Activated naive CD8-positive, alpha-beta T cell treated with anti-CD3 and anti-CD28 coated beads for 36 hours (primary cell): ENCODE data around the gene ALDH4A1. TPM values are rescaled to one million over a fixed set of nuclear protein-coding genes. Genes with fewer than 3 reads are reported as not detected.

Source experiments
- DNase-seq: peaks from one replicate; pipeline ENCODE4 v3.0.0; 2021
- H3K27ac Mint-ChIP-seq: one replicate; pipeline ENCODE4 v1.8.0; 2022; ENCODE audit warnings: mild to moderate bottlenecking, moderate library complexity, mixed read lengths
- H3K27me3 Mint-ChIP-seq: one replicate; pipeline ENCODE4 v1.8.0; 2022; ENCODE audit warnings: mild to moderate bottlenecking, mixed read lengths
- H3K36me3 Mint-ChIP-seq: one replicate; pipeline ENCODE4 v1.8.0; 2021; ENCODE audit warnings: mild to moderate bottlenecking, mixed read lengths
- H3K4me1 Mint-ChIP-seq: one replicate; pipeline ENCODE4 v1.8.0; 2021; ENCODE audit warnings: mixed read lengths
- H3K4me3 Mint-ChIP-seq: one replicate; pipeline ENCODE4 v1.8.0; 2022; ENCODE audit warnings: mild to moderate bottlenecking, moderate library complexity, mixed read lengths
- H3K9me3 Mint-ChIP-seq: one replicate; pipeline ENCODE4 v1.8.0; 2022; ENCODE audit warnings: mixed read lengths
- total RNA-seq, 2 experiments: library from RNA; stranded (reverse); gene quantifications; one replicate each; pipeline ENCODE4 v1.2.3, GENCODE V29; 2021

The ALDH4A1 gene
- total RNA-seq, 2 experiments from 2014 or later, result 3.9 to 4.7 TPM

GRCh38 chr1:18919956-18920355 is 17.6 kb upstream of the ALDH4A1 start:
- Mint-ChIP-seq H3K4me3 (no peak overlapping the region), H3K27ac (no peak overlapping the region), H3K9me3 (no peaks in the 10 kb centered on the region), H3K27me3 (no peaks in the 10 kb centered on the region), H3K36me3 (peaks cover 3% of the 10 kb centered on the region), H3K4me1 (peaks cover 18% of the 10 kb centered on the region)
- DNase-seq, result no peak

- DNase-seq, result no peak
- Mint-ChIP-seq H3K27ac (no peak overlapping the region), H3K9me3 (no peaks in the 10 kb centered on the region), H3K36me3 (peaks cover 3% of the 10 kb centered on the region), H3K4me1 (peaks cover 13% of the 10 kb centered on the region), H3K4me3 (no peak overlapping the region), H3K27me3 (no peaks in the 10 kb centered on the region)
Observed at GRCh38 chr1:18919197-18919905, 17.0 kb upstream of the ALDH4A1 start.

- no peak overlapping the region for H3K27ac Mint-ChIP-seq
- peaks cover 3% of the 10 kb centered on the region for H3K36me3 Mint-ChIP-seq
- no peaks in the 10 kb centered on the region for H3K9me3 Mint-ChIP-seq
- no peak overlapping the region for H3K4me3 Mint-ChIP-seq
- H3K4me1 Mint-ChIP-seq, result peaks cover 4% of the 10 kb centered on the region
- H3K27me3 Mint-ChIP-seq, result no peaks in the 10 kb centered on the region
- DNase-seq, result no peak
Observed at GRCh38 chr1:18918417-18918816, 16.1 kb upstream of the ALDH4A1 start.

- Mint-ChIP-seq H3K9me3 (no peaks in the 10 kb centered on the region), H3K27me3 (no peaks in the 10 kb centered on the region), H3K4me1 (peaks cover 3% of the 10 kb centered on the region), H3K36me3 (peaks cover 3% of the 10 kb centered on the region), H3K4me3 (no peak overlapping the region), H3K27ac (no peak overlapping the region)
- DNase-seq, result no peak
Observed at GRCh38 chr1:18917071-18917799, 14.9 kb upstream of the ALDH4A1 start.

- Mint-ChIP-seq H3K4me3 (no peak overlapping the region), H3K27ac (no peak overlapping the region), H3K9me3 (no peaks in the 10 kb centered on the region), H3K36me3 (peaks cover 11% of the 10 kb centered on the region), H3K27me3 (no peaks in the 10 kb centered on the region), H3K4me1 (peaks cover 3% of the 10 kb centered on the region)
- DNase-seq, result no peak
Observed at GRCh38 chr1:18915341-18915740, 13.0 kb upstream of the ALDH4A1 start.

- H3K4me3 Mint-ChIP-seq, result no peak overlapping the region
- H3K4me1 Mint-ChIP-seq, result peaks cover 13% of the 10 kb centered on the region
- H3K36me3 Mint-ChIP-seq, result peaks cover 28% of the 10 kb centered on the region
- DNase-seq, result peak; percentile 73
- peaks cover 2% of the 10 kb centered on the region for H3K9me3 Mint-ChIP-seq
- no peaks in the 10 kb centered on the region for H3K27me3 Mint-ChIP-seq
- peak overlapping the region; percentile 51 for H3K27ac Mint-ChIP-seq
Observed at GRCh38 chr1:18913065-18913835, 10.9 kb upstream of the ALDH4A1 start.

- no peak overlapping the region for H3K27ac Mint-ChIP-seq
- no peaks in the 10 kb centered on the region for H3K27me3 Mint-ChIP-seq
- H3K4me3 Mint-ChIP-seq, result no peak overlapping the region
- H3K4me1 Mint-ChIP-seq, result peaks cover 13% of the 10 kb centered on the region
- no peak for DNase-seq
- peaks cover 27% of the 10 kb centered on the region for H3K36me3 Mint-ChIP-seq
- peaks cover 2% of the 10 kb centered on the region for H3K9me3 Mint-ChIP-seq
Observed at GRCh38 chr1:18912550-18912949, 10.2 kb upstream of the ALDH4A1 start.

GRCh38 chr1:18908911-18909771 is 6.8 kb upstream of the ALDH4A1 start:
- H3K27me3 Mint-ChIP-seq, result no peaks in the 10 kb centered on the region
- H3K9me3 Mint-ChIP-seq, result peaks cover 2% of the 10 kb centered on the region
- peaks cover 16% of the 10 kb centered on the region for H3K4me1 Mint-ChIP-seq
- peak overlapping the region; percentile 42 for H3K27ac Mint-ChIP-seq
- no peak overlapping the region for H3K4me3 Mint-ChIP-seq
- peaks cover 27% of the 10 kb centered on the region for H3K36me3 Mint-ChIP-seq
- DNase-seq, result no peak

GRCh38 chr1:18907917-18908845 is 5.8 kb upstream of the ALDH4A1 start:
- H3K27ac Mint-ChIP-seq, result peak overlapping the region; percentile 62
- H3K4me1 Mint-ChIP-seq, result peaks cover 21% of the 10 kb centered on the region
- peaks cover 27% of the 10 kb centered on the region for H3K36me3 Mint-ChIP-seq
- no peak overlapping the region for H3K4me3 Mint-ChIP-seq
- H3K27me3 Mint-ChIP-seq, result no peaks in the 10 kb centered on the region
- peaks cover 2% of the 10 kb centered on the region for H3K9me3 Mint-ChIP-seq
- no peak for DNase-seq

- DNase-seq, result peak; percentile 33
- Mint-ChIP-seq H3K27me3 (no peaks in the 10 kb centered on the region), H3K4me3 (no peak overlapping the region), H3K4me1 (peaks cover 18% of the 10 kb centered on the region), H3K36me3 (peaks cover 27% of the 10 kb centered on the region), H3K9me3 (peaks cover 2% of the 10 kb centered on the region), H3K27ac (peak overlapping the region; percentile 62)
Observed at GRCh38 chr1:18907021-18907916, 4.9 kb upstream of the ALDH4A1 start.

- Mint-ChIP-seq H3K4me3 (peak overlapping the region; percentile 80), H3K4me1 (peaks cover 26% of the 10 kb centered on the region), H3K9me3 (no peaks in the 10 kb centered on the region), H3K27me3 (no peaks in the 10 kb centered on the region), H3K36me3 (peaks cover 2% of the 10 kb centered on the region), H3K27ac (peak overlapping the region; percentile 8)
- no peak for DNase-seq
Observed at GRCh38 chr1:18903291-18903756, 969 bp upstream of the ALDH4A1 start.

- no peak for DNase-seq
- H3K9me3 Mint-ChIP-seq, result no peaks in the 10 kb centered on the region
- H3K27me3 Mint-ChIP-seq, result no peaks in the 10 kb centered on the region
- peak overlapping the region; percentile 93 for H3K4me3 Mint-ChIP-seq
- peaks cover 26% of the 10 kb centered on the region for H3K4me1 Mint-ChIP-seq
- no peaks in the 10 kb centered on the region for H3K36me3 Mint-ChIP-seq
- H3K27ac Mint-ChIP-seq, result peak overlapping the region; percentile 82
Observed at GRCh38 chr1:18901952-18902522, 318 bp downstream of the ALDH4A1 start.
